ENCODE results near the gene OR2T10.
"Not testable (repeated sequence)": the region's sequence is repeated elsewhere in the genome, so short reads cannot be mapped to it uniquely, and the experiment has no call there.

- not testable (repeated sequence) for TF ChIP-seq CTCF (IDR thresholded peaks at IDR 0.05; ENCODE audit: extremely low read depth in 1 of 2, insufficient read depth in 1 of 2, low read depth in 1 of 2, low read length in 2 of 2); POLR2A (IDR thresholded peaks at IDR 0.05; ENCODE audit: low read depth, low read length); POLR2AphosphoS5 (IDR thresholded peaks at IDR 0.05; ENCODE audit: insufficient read depth, low read depth, low read length); EZH2 (IDR thresholded peaks at IDR 0.05; ENCODE audit: borderline replicate concordance, low read depth, low read length, severe bottlenecking); GATA2 (IDR thresholded peaks at IDR 0.05; ENCODE audit: insufficient read depth, insufficient read length, low read depth, low read length); JUN (IDR thresholded peaks at IDR 0.05; ENCODE audit: borderline replicate concordance, insufficient read depth, insufficient read length, low read depth); FOS (IDR thresholded peaks at IDR 0.05; ENCODE audit: borderline replicate concordance, insufficient read depth, low read length); MYC (IDR thresholded peaks at IDR 0.05; ENCODE audit: low read depth, low read length); MAX (IDR thresholded peaks at IDR 0.05; ENCODE audit: insufficient read depth, insufficient read length)
Observed at GRCh38 chr1:248572049-248572448, 25.5 kb downstream of the OR2T10 start.

Data from endothelial cell of umbilical vein (primary cell).